ENCODE results near the gene AKAP11. TPM values are rescaled to one million over a fixed set of nuclear protein-coding genes. Genes with fewer than 3 reads are reported as not detected.

AKAP11 gene
- total and polyA plus RNA-seq, 2 of the 13 experiments (the other 11 are each of a cell fraction or from before 2014, with no cell fraction given): 7.2 to 9.8 TPM

GRCh38 chr13:42272115-42272803, at the start of gene AKAP11 (continued):
- TF ChIP-seq REST (IDR thresholded peaks at IDR 0.05; ENCODE audit: borderline replicate concordance in 1 of 2, low read depth in 1 of 2, low read length in 2 of 2) (no peak), ZBTB2 (CRISPR knock-in tag; IDR thresholded peaks at IDR 0.05; ENCODE audit: low read depth) (0 out of 2 replicates have a peak, but pooled peaks have one; percentile 27), KAT7 (CRISPR knock-in tag; IDR thresholded peaks at IDR 0.05; ENCODE audit: borderline replicate concordance) (no peak), MXD1 (CRISPR knock-in tag; IDR thresholded peaks at IDR 0.05) (0 out of 2 replicates have a peak, but pooled peaks have one; percentile 7), MYC (CRISPR knock-in tag; IDR thresholded peaks at IDR 0.05; ENCODE audit: borderline replicate concordance) (peak; percentile 42), ZNF205 (CRISPR knock-in tag; IDR thresholded peaks at IDR 0.05) (no peak), MTA1 (CRISPR knock-in tag; IDR thresholded peaks at IDR 0.05; ENCODE audit: borderline replicate concordance) (peak; percentile 28; the same call in 1 of the 2 replicates), ZMYM2 (CRISPR knock-in tag; IDR thresholded peaks at IDR 0.05) (no peak), ZNF414 (CRISPR knock-in tag; IDR thresholded peaks at IDR 0.05) (0 out of 2 replicates have a peak, but pooled peaks have one; percentile 14), ZNF784 (CRISPR knock-in tag; IDR thresholded peaks at IDR 0.05; ENCODE audit: borderline replicate concordance) (0 out of 2 replicates have a peak, but pooled peaks have one; percentile 20), RXRA (CRISPR knock-in tag; IDR thresholded peaks at IDR 0.05) (0 out of 2 replicates have a peak, but pooled peaks have one; percentile 23), TMF1 (CRISPR knock-in tag; IDR thresholded peaks at IDR 0.05; ENCODE audit: low read depth) (peak; percentile 27; the same call in 1 of the 2 replicates), GATAD2A (CRISPR knock-in tag; IDR thresholded peaks at IDR 0.05) (0 out of 2 replicates have a peak, but pooled peaks have one; percentile 23), TBX2 (CRISPR knock-in tag; IDR thresholded peaks at IDR 0.05; ENCODE audit: borderline replicate concordance) (0 out of 2 replicates have a peak, but pooled peaks have one; percentile 18), ARID2 (CRISPR knock-in tag; IDR thresholded peaks at IDR 0.05; ENCODE audit: borderline replicate concordance) (0 out of 2 replicates have a peak, but pooled peaks have one; percentile 74), PATZ1 (CRISPR knock-in tag; IDR thresholded peaks at IDR 0.05) (peak; percentile 75), HNRNPK (IDR thresholded peaks at IDR 0.05; ENCODE audit: low read depth, low read length, poor library complexity, severe bottlenecking) (peak; percentile 91), YEATS2 (CRISPR knock-in tag; IDR thresholded peaks at IDR 0.05; ENCODE audit: borderline replicate concordance) (no peak), ZBTB7B (CRISPR knock-in tag; IDR thresholded peaks at IDR 0.05) (peak; percentile 69)
